GM21526 (cell line): Measurements from ENCODE around the gene RGS3.

Source experiments
- ATAC-seq: cut with Tn5 transposase; IDR thresholded peaks from one replicate; pipeline ENCODE4 v1.9.1; 2021; ENCODE audit warnings: moderate library complexity; ENCODE audit not compliant: unreplicated experiment, low FRiP score

RGS3 gene

GRCh38 chr9:113646491-113646890 lies 183.0 kb downstream of the RGS3 start:
- no peak for ATAC-seq
